Measurements from ENCODE around the gene ARV1.

DNA sequence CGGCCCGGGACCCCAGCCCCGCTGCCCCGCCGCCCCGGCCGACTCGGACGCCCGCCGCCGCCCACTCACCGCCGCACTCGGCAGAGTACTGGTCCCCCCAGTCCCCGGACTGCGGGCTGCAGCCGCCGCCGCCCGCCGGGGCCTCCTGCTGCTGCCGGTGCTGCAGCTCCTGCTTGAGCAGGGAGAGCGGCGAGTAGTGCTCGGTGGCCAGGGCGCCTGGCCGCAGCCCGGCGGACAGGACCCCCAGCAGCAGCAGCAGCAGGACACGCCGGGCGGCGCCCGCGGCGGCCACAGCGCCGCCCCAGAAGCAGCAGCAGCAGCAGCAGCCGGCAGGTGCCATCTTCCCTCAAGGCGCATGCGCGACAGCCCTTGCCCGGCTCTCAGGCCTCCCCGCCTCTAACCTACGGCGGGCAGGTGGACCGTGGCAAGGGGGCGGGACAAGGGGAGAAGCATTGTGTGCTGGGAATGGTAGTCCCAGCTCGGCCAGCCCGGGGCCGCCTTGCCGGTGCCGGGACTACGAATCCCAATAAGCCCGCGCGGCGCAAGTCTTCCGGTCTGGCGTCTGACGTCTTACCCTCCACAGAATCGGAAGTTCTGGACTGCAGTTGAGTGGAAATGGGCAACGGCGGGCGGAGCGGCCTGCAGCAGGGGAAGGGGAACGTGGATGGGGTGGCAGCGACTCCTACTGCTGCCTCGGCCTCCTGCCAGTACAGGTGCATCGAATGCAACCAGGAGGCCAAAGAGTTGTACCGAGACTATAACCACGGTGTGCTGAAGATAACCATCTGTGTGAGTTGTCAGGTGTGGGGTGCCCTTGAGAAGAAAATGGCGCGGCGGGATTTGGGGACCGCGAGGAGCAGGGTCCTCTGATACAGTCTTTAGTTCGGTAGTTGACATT is at the start of gene ARV1, which contains the start of gene TTC13:
- TF ChIP-seq, protein P1, sequence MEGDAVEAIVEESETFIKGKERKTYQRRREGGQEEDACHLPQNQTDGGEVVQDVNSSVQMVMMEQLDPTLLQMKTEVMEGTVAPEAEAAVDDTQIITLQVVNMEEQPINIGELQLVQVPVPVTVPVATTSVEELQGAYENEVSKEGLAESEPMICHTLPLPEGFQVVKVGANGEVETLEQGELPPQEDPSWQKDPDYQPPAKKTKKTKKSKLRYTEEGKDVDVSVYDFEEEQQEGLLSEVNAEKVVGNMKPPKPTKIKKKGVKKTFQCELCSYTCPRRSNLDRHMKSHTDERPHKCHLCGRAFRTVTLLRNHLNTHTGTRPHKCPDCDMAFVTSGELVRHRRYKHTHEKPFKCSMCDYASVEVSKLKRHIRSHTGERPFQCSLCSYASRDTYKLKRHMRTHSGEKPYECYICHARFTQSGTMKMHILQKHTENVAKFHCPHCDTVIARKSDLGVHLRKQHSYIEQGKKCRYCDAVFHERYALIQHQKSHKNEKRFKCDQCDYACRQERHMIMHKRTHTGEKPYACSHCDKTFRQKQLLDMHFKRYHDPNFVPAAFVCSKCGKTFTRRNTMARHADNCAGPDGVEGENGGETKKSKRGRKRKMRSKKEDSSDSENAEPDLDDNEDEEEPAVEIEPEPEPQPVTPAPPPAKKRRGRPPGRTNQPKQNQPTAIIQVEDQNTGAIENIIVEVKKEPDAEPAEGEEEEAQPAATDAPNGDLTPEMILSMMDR (IDR thresholded peaks at IDR 0.05 in 8 of 11, conservative IDR thresholded peaks at IDR 0.05 in 3 of 11) = peak in 10 of 11 experiments; percentile 32 to 87 (median 67)
- peak; percentile 95 to 97 (median 95) for TF ChIP-seq POLR2AphosphoS5 (IDR thresholded peaks at IDR 0.05)
